HL-60 (cell line): Measurements from ENCODE around the gene INPP4B.

Source experiments
- DNase-seq, 2 experiments: peaks; one replicate each; pipeline ENCODE4 v3.0.0-alpha.2; 2010 to 2020; ENCODE audit warnings: low read depth in 1 of 2, low spot score in 1 of 2
- H3K27ac ChIP-seq: fragments of 250-450 bp; sonication (Bioruptor Pico); replicated peaks from 2 replicates; pipeline ENCODE4 v1.5.1; 2020; ENCODE audit warnings: mild to moderate bottlenecking, moderate library complexity
- H3K27me3 ChIP-seq: fragments of 250-450 bp; sonication (Bioruptor Pico); 2 replicates; pipeline ENCODE4 v1.5.1; 2021; ENCODE audit warnings: mild to moderate bottlenecking, moderate library complexity; ENCODE audit not compliant: insufficient read depth, poor library complexity, severe bottlenecking
- H3K4me3 ChIP-seq: replicated peaks from 2 replicates; pipeline ENCODE4 v1.5.1; 2011; ENCODE audit warnings: mild to moderate bottlenecking, control low read depth, low read length; ENCODE audit not compliant: insufficient read depth
- GABPA ChIP-seq: IDR thresholded peaks from 2 replicates; pipeline ENCODE4 v1.6.1; 2012; ENCODE audit warnings: low read depth
- POLR2AphosphoS5 ChIP-seq: IDR thresholded peaks from 2 replicates; pipeline ENCODE4 v1.6.1; 2012; ENCODE audit warnings: low read depth
- SPI1 ChIP-seq: IDR thresholded peaks from 2 replicates; pipeline ENCODE4 v1.6.1; 2012; ENCODE audit warnings: low read depth, mild to moderate bottlenecking, borderline replicate concordance
- TF ChIP-seq, protein P1 (sequence below): IDR thresholded peaks from 2 replicates; pipeline ENCODE4 v1.6.1; 2012; ENCODE audit warnings: low read depth; ENCODE audit not compliant: insufficient replicate concordance
- TF ChIP-seq, protein P2 (sequence below): IDR thresholded peaks from one replicate; pipeline ENCODE4 v1.5.1; 2011; ENCODE audit warnings: low read length, control low read depth, inconsistent platforms; ENCODE audit not compliant: insufficient read depth

Gene INPP4B

DNA sequence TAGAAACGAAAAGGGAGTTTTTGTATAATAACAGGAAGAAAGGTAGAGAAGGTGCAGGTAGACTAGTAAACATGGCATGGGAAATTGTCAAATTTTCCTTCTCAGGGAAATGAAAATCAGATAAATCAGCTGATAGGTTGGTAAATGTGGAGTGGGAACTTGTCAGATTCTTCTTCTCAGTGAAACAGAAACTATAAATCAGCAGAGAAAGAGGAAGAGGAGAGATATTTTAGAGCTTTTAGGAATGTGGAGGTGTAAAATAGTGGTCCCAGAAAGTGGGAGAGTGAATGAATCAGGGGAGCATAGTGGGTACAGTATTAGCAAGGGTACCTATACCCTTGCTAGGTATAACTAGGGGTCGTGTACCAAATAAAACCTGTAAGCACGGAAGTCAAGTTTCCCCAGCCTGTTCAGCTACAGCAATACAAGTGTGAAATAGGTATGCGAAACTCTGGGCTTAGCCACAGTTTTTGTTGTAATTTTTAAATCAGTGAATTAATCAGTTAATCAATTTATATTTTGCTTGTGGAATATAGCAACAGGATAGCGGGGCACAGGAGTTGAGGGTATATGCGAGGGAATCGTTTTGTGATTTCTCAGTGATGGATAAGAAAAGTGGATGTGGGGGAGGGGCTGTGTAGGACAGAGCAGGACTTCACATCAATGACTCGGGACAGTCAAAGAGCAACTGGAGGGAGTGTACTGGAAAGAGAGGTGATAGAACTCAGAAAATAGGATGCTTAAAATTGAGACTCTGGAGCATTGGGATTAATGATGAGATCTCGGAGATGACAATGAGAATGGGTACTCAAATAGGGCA is 561.5 kb downstream of the INPP4B start:
- Histone ChIP-seq H3K27me3 (no peaks in the 10 kb centered on the region), H3K27ac (no peak overlapping the region), H3K4me3 (no peak overlapping the region)
- TF ChIP-seq, protein P1, sequence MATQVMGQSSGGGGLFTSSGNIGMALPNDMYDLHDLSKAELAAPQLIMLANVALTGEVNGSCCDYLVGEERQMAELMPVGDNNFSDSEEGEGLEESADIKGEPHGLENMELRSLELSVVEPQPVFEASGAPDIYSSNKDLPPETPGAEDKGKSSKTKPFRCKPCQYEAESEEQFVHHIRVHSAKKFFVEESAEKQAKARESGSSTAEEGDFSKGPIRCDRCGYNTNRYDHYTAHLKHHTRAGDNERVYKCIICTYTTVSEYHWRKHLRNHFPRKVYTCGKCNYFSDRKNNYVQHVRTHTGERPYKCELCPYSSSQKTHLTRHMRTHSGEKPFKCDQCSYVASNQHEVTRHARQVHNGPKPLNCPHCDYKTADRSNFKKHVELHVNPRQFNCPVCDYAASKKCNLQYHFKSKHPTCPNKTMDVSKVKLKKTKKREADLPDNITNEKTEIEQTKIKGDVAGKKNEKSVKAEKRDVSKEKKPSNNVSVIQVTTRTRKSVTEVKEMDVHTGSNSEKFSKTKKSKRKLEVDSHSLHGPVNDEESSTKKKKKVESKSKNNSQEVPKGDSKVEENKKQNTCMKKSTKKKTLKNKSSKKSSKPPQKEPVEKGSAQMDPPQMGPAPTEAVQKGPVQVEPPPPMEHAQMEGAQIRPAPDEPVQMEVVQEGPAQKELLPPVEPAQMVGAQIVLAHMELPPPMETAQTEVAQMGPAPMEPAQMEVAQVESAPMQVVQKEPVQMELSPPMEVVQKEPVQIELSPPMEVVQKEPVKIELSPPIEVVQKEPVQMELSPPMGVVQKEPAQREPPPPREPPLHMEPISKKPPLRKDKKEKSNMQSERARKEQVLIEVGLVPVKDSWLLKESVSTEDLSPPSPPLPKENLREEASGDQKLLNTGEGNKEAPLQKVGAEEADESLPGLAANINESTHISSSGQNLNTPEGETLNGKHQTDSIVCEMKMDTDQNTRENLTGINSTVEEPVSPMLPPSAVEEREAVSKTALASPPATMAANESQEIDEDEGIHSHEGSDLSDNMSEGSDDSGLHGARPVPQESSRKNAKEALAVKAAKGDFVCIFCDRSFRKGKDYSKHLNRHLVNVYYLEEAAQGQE, result no peak
- TF ChIP-seq GABPA (no peak), SPI1 (no peak), POLR2AphosphoS5 (no peak)
- TF ChIP-seq, protein P2, sequence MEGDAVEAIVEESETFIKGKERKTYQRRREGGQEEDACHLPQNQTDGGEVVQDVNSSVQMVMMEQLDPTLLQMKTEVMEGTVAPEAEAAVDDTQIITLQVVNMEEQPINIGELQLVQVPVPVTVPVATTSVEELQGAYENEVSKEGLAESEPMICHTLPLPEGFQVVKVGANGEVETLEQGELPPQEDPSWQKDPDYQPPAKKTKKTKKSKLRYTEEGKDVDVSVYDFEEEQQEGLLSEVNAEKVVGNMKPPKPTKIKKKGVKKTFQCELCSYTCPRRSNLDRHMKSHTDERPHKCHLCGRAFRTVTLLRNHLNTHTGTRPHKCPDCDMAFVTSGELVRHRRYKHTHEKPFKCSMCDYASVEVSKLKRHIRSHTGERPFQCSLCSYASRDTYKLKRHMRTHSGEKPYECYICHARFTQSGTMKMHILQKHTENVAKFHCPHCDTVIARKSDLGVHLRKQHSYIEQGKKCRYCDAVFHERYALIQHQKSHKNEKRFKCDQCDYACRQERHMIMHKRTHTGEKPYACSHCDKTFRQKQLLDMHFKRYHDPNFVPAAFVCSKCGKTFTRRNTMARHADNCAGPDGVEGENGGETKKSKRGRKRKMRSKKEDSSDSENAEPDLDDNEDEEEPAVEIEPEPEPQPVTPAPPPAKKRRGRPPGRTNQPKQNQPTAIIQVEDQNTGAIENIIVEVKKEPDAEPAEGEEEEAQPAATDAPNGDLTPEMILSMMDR, result no peak
- no peak for DNase-seq

DNA sequence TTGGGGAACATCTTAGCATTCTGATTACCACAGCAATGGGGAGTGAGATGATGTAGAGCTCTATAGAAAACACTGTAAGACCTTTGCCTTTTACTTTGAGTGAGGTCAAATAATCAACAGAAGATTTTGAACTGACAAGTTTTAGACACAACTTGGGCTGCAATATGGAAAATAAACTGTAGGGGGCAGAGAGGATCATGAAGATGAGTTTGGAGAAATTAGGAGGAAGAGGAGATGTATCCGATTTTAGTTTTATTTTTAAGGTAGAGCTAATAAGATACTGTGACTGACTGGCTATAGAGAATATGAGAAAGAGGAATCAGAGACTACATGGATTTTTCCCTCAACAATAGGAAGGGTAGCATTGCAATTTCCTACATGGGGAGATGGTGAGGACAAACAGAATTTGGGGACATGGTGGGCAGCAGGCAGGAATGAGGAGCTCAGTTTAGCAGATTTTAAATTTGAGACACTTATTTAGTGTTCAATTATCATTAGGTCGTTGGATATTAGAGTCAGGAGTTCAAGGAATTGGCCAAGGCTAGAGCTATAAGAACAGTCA is 563.1 kb downstream of the INPP4B start:
- Histone ChIP-seq H3K4me3 (no peak overlapping the region), H3K27me3 (no peaks in the 10 kb centered on the region), H3K27ac (no peak overlapping the region)
- DNase-seq, result peak in 1 of 2 experiments; percentile 3
- no peak for TF ChIP-seq POLR2AphosphoS5
- TF ChIP-seq, protein P2, result peak; percentile 22

DNA sequence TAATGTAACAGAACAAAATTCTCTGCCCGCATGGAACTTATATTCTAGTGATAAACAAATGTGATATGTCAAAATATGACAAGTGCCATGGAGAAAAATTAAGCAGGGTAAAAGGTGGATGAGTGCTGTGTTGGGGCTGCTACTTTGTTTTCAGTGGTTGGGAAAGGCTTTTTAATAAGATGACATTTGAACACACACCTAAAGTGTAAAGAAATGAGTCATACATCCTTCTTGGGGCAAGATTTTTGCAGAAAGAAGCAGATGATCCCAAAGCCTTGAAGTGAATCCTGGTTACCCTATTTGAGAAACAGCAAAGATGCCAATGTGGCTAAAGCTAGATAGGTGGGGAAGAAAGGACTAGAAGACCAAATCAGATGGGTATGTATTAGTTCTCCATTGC is 564.1 kb downstream of the INPP4B start:
- no peaks in the 10 kb centered on the region for H3K27me3 ChIP-seq
- TF ChIP-seq POLR2AphosphoS5 (no peak), GABPA (no peak), SPI1 (no peak)
- TF ChIP-seq, protein P2, result no peak
- TF ChIP-seq, protein P1, result no peak
- no peak overlapping the region for H3K4me3 ChIP-seq
- DNase-seq, result no peak
- H3K27ac ChIP-seq, result no peak overlapping the region
